ENCODE results near the gene PNPLA6.

- no peak for TF ChIP-seq EZH2 (IDR thresholded peaks at IDR 0.05; ENCODE audit: borderline replicate concordance)
- TF ChIP-seq, protein P1, sequence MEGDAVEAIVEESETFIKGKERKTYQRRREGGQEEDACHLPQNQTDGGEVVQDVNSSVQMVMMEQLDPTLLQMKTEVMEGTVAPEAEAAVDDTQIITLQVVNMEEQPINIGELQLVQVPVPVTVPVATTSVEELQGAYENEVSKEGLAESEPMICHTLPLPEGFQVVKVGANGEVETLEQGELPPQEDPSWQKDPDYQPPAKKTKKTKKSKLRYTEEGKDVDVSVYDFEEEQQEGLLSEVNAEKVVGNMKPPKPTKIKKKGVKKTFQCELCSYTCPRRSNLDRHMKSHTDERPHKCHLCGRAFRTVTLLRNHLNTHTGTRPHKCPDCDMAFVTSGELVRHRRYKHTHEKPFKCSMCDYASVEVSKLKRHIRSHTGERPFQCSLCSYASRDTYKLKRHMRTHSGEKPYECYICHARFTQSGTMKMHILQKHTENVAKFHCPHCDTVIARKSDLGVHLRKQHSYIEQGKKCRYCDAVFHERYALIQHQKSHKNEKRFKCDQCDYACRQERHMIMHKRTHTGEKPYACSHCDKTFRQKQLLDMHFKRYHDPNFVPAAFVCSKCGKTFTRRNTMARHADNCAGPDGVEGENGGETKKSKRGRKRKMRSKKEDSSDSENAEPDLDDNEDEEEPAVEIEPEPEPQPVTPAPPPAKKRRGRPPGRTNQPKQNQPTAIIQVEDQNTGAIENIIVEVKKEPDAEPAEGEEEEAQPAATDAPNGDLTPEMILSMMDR (IDR thresholded peaks at IDR 0.05; ENCODE audit: poor library complexity): no peak
Observed at GRCh38 chr19:7570761-7571160, 35.2 kb downstream of the PNPLA6 start.

Data from hepatocyte (in vitro differentiated cells).